HL-60 (cell line): ENCODE measurements around the gene RNLS.
"Not testable (repeated sequence)": the region's sequence is repeated elsewhere in the genome, so short reads cannot be mapped to it uniquely, and the experiment has no call there.

Source experiments
- DNase-seq, 2 experiments: peaks; one replicate each; pipeline ENCODE4 v3.0.0-alpha.2; 2010 to 2020; ENCODE audit warnings: low read depth in 1 of 2, low spot score in 1 of 2
- H3K27ac ChIP-seq: fragments of 250-450 bp; sonication (Bioruptor Pico); replicated peaks from 2 replicates; pipeline ENCODE4 v1.5.1; 2020; ENCODE audit warnings: mild to moderate bottlenecking, moderate library complexity
- H3K27me3 ChIP-seq: fragments of 250-450 bp; sonication (Bioruptor Pico); 2 replicates; pipeline ENCODE4 v1.5.1; 2021; ENCODE audit warnings: mild to moderate bottlenecking, moderate library complexity; ENCODE audit not compliant: insufficient read depth, poor library complexity, severe bottlenecking
- H3K4me3 ChIP-seq: replicated peaks from 2 replicates; pipeline ENCODE4 v1.5.1; 2011; ENCODE audit warnings: mild to moderate bottlenecking, control low read depth, low read length; ENCODE audit not compliant: insufficient read depth
- CTCF ChIP-seq: IDR thresholded peaks from one replicate; pipeline ENCODE4 v1.5.1; 2011; ENCODE audit warnings: low read length, control low read depth, inconsistent platforms; ENCODE audit not compliant: insufficient read depth
- GABPA ChIP-seq: IDR thresholded peaks from 2 replicates; pipeline ENCODE4 v1.6.1; 2012; ENCODE audit warnings: low read depth
- POLR2AphosphoS5 ChIP-seq: IDR thresholded peaks from 2 replicates; pipeline ENCODE4 v1.6.1; 2012; ENCODE audit warnings: low read depth
- REST ChIP-seq: IDR thresholded peaks from 2 replicates; pipeline ENCODE4 v1.6.1; 2012; ENCODE audit warnings: low read depth; ENCODE audit not compliant: insufficient replicate concordance
- SPI1 ChIP-seq: IDR thresholded peaks from 2 replicates; pipeline ENCODE4 v1.6.1; 2012; ENCODE audit warnings: low read depth, mild to moderate bottlenecking, borderline replicate concordance

The RNLS gene

GRCh38 chr10:88489107-88489506 lies 94.0 kb downstream of the RNLS start:
- H3K4me3 ChIP-seq: no peak overlapping the region
- H3K27ac ChIP-seq: no peak overlapping the region
- no peak for TF ChIP-seq POLR2AphosphoS5
- no peak for TF ChIP-seq GABPA
- TF ChIP-seq SPI1: no peak
- TF ChIP-seq REST: no peak
- H3K27me3 ChIP-seq: no peaks in the 10 kb centered on the region
- no peak for DNase-seq

GRCh38 chr10:88486816-88487215 lies 96.3 kb downstream of the RNLS start:
- DNase-seq, H3K27ac ChIP-seq, H3K4me3 ChIP-seq, H3K27me3 ChIP-seq: not testable (repeated sequence)

GRCh38 chr10:88482220-88482619 lies 100.9 kb downstream of the RNLS start:
- no peak for DNase-seq
- no peak overlapping the region for H3K27ac ChIP-seq
- TF ChIP-seq REST (no peak), CTCF (no peak), POLR2AphosphoS5 (no peak), GABPA (no peak), SPI1 (no peak)
- H3K27me3 ChIP-seq: no peaks in the 10 kb centered on the region
- H3K4me3 ChIP-seq: no peak overlapping the region

- no peaks in the 10 kb centered on the region for H3K27me3 ChIP-seq
- no peak overlapping the region for H3K4me3 ChIP-seq
- TF ChIP-seq SPI1 (no peak), REST (no peak), CTCF (no peak), GABPA (no peak), POLR2AphosphoS5 (no peak)
- no peak overlapping the region for H3K27ac ChIP-seq
- DNase-seq: no peak
Observed at GRCh38 chr10:88478256-88478655, 104.9 kb downstream of the RNLS start.
